HEK293T (cell line): ENCODE results near the gene FAM118A.

Source experiments
- CTCF ChIA-PET: fragments of 350-600 bp; formaldehyde crosslinking; extraction: SDS; loops from one replicate; lab custom pipeline; 2021; ENCODE audit warnings: antibody characterized with exemption, inconsistent platforms; lab: Yijun Ruan, JAX
- POLR2A ChIA-PET: fragments of 350-600 bp; formaldehyde crosslinking; extraction: SDS; loops from one replicate; lab custom pipeline; 2020; ENCODE audit warnings: antibody characterized with exemption, inconsistent platforms; lab: Yijun Ruan, JAX
- DNase-seq: peaks from one replicate; pipeline ENCODE4 v3.0.0; 2012; ENCODE audit warnings: mixed read lengths; ENCODE audit errors: extremely low spot score
- ARNT ChIP-seq: fragments of 450-650 bp; IDR thresholded peaks from 2 replicates; pipeline ENCODE4 v1.6.1; 2017; ENCODE audit warnings: mild to moderate bottlenecking
- BHLHE40 ChIP-seq: fragments of 450-650 bp; IDR thresholded peaks from 2 replicates; pipeline ENCODE4 v1.6.1; 2016; ENCODE audit warnings: mild to moderate bottlenecking, moderate library complexity, borderline replicate concordance
- CTBP1 ChIP-seq: fragments of 450-650 bp; IDR thresholded peaks from 2 replicates; pipeline ENCODE4 v1.6.1; 2016; ENCODE audit warnings: borderline replicate concordance
- ELF4 ChIP-seq: fragments of 450-650 bp; IDR thresholded peaks from 2 replicates; pipeline ENCODE4 v1.6.1; 2017; ENCODE audit warnings: antibody characterized with exemption
- FOXA1 ChIP-seq: fragments of 450-650 bp; IDR thresholded peaks from 2 replicates; pipeline ENCODE4 v1.6.1; 2016; ENCODE audit warnings: mild to moderate bottlenecking
- FOXK2 ChIP-seq: fragments of 450-650 bp; IDR thresholded peaks from 2 replicates; pipeline ENCODE4 v1.6.1; 2016; ENCODE audit warnings: mild to moderate bottlenecking
- FOXM1 ChIP-seq: fragments of 450-650 bp; IDR thresholded peaks from 2 replicates; pipeline ENCODE4 v1.6.1; 2017; ENCODE audit warnings: mild to moderate bottlenecking, borderline replicate concordance
- HDGF ChIP-seq: fragments of 450-650 bp; IDR thresholded peaks from 2 replicates; pipeline ENCODE4 v1.6.1; 2017; ENCODE audit warnings: antibody characterized with exemption, borderline replicate concordance
- L3MBTL2 ChIP-seq: fragments of 450-650 bp; conservative IDR thresholded peaks from 2 replicates; pipeline ENCODE4 v1.6.1; 2016; ENCODE audit warnings: mild to moderate bottlenecking
- LEF1 ChIP-seq: fragments of 450-650 bp; IDR thresholded peaks from 2 replicates; pipeline ENCODE4 v1.6.1; 2017; ENCODE audit warnings: mild to moderate bottlenecking, borderline replicate concordance
- NFRKB ChIP-seq: fragments of 450-650 bp; IDR thresholded peaks from 2 replicates; pipeline ENCODE4 v1.6.1; 2016; ENCODE audit warnings: mild to moderate bottlenecking, moderate library complexity
- SP1 ChIP-seq: fragments of 450-650 bp; IDR thresholded peaks from 2 replicates; pipeline ENCODE4 v1.6.1; 2017
- SUZ12 ChIP-seq: fragments of 450-650 bp; IDR thresholded peaks from 2 replicates; pipeline ENCODE4 v1.6.1; 2016; ENCODE audit warnings: mild to moderate bottlenecking
- TARDBP ChIP-seq: fragments of 450-650 bp; IDR thresholded peaks from 2 replicates; pipeline ENCODE4 v1.6.1; 2016
- ZNF384 ChIP-seq: fragments of 450-650 bp; IDR thresholded peaks from 2 replicates; pipeline ENCODE4 v1.6.1; 2016
- TF ChIP-seq, protein P1 (sequence below): fragments of 450-650 bp; IDR thresholded peaks from 2 replicates; pipeline ENCODE4 v1.6.1; 2016

The FAM118A gene

DNA sequence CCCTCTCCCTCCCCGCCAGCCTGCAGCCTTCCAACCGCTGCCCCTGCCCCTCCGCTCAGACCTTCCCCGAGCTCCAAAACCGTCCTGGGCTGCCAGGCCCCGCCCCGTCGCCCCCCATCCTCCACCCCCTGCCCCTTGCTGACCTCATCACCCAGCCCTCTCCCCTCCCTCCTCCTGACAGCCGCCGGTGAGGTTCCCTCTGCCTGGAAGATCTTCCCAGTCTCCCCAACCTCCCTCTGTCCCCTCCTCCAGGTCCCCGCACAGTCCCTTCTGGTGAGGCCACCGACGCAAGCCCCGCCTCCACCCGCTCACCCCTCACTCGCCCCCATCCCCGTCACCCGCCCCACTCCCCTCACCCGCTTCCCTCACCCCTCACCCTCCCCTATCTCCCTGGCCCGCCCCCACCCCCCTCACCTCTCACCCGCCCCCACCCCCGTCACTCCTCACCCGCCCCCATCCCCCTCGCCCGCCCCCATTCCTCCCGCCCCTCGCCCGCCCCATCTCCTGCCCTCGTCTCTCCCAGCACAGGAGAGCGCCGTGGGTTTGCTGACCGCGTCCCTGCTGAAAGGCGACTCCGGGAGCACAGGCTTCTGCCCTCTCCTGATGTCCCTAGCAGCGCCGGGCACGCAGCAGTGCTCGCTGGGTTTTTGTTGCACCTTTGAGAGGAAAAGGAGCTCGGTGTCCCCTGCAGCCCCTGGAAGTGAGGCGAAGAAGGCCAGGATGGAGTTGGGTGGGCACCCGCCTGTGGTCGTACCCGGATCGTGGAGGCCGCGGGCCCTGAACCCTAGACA is 41.4 kb upstream of the FAM118A start:
- ChIA-PET POLR2A (no interaction called here), CTCF (interaction anchor here (0.6 kb wide), 1 partner anchor 58 kb away, joined by 3 read pairs; no protein-coding TSS in a partner anchor)
- DNase-seq: peak; percentile 47
- TF ChIP-seq SP1 (no peak), FOXM1 (no peak), BHLHE40 (no peak)

DNA sequence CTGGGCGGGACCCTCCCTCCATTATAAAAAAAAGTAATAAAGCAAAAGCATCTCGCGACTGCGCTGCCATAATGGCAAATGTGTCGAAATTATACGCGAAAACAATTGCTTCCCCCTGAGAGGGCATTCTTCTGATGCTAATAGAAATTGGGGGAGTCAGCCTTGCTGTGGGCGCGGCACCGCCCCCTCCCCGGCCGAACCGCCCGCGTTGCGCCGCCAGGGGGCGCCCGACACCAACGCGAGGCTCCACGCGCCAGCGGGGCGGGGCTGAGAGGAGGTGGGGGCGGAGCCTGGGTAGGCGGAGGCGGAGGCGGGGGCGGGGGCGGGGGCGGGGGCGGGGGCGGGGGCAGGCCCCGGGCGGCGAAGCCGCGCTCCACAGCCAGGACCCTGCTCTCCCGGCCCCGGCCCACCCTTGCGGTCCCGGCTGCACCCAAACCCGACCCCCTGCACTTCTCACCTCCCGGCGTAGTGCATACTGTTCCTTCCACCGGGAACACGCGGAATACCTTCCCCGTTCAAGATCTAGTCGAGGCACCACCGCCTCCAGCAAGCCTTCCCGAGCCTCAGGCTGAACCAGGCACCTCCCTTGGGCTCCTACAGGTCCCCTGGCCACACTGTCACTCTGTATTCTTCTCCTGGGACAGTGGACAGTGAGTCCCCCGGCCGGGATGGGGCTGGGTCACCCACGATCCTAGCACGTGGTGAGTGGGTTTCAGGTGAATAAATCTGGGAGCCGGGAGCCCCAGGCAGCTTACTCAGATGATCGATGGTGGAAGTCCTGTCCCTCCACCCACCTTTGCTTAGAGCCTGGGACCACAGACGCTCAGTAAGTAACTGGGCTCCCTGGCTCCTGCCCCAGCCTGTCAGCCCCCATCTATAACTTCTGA is 40.5 kb upstream of the FAM118A start:
- peak; percentile 91 for DNase-seq
- TF ChIP-seq L3MBTL2 (peak; percentile 83), BHLHE40 (no peak)
- POLR2A ChIA-PET: no interaction called here
- CTCF ChIA-PET: no interaction called here

DNA sequence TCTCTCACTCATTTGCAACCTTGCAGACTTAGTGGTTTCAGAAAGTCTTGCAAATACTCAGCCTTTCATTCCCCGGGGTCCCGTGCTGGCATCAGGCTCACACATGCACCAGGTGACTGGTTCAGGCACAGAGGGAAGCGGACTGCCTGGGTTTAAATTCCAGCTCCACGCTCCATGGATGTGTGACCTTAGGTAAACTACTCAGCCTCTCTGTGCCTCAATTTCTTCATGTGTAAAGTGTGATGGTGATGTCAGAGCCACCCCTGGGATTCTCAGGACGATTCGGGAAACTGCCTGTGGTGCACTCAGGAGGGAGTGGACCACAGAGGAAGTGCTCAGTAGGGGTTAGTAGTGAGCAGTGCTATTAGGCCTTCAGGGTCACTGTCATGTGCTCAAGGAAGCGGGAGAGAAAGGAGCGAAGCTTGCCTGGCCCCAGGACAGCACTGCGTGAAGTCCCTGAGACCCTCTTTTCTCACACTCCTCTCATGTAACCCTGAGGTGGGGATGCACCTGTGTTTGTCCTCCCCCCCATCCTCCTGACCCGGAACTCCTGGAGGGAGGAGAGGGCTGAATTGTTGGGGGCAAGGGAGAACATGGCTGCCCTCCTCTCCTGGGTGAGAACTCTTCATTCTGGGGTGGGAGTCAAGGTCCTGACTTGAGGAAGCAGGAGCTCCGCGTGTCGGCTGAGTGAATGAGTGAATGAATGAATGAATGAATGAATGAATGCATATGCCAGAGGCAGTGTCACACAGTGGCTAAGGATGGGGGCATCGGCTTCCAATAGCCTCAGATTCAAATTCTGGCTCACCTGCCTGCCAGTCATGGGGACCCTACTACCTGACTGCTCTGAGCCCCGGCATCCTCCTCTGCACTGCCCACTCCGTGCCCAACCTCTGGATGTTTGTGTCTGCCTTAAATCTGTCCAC is 39.4 kb upstream of the FAM118A start:
- TF ChIP-seq ELF4: no peak
- no peak for TF ChIP-seq FOXA1
- no peak for TF ChIP-seq BHLHE40
- no peak for TF ChIP-seq FOXK2
- no peak for TF ChIP-seq ZNF384
- no peak for TF ChIP-seq TARDBP
- TF ChIP-seq NFRKB: no peak
- no peak for TF ChIP-seq L3MBTL2
- TF ChIP-seq ARNT: no peak
- no peak for TF ChIP-seq LEF1
- no peak for TF ChIP-seq HDGF
- TF ChIP-seq FOXM1: no peak
- TF ChIP-seq SUZ12: no peak
- POLR2A ChIA-PET: no interaction called here
- no peak for DNase-seq
- CTCF ChIA-PET: no interaction called here

DNA sequence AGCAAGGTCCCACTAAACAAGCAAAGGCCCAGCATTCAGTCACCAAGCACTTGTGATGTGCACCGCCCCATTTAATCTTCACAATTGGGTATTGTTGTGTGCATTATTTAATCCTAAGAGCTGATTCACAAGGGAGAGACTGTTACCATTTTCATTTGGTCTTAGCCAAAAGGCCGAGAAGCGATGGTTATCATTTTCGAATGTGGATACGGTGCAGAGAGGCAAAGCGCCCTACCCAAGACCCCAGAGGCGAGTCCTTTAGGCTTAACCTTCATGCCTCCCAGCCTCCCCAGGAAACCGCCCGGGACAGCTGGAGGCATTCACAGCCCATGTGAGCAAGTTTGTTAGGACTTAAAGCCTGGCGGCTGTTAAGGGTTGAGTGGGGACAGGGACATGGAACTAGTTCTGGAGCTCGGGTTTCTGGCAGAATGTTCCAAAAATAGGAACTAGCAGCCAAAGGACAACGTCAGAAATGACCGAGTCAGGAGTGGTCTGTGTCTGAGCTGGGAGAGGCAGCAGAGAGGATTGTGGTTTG is 38.0 kb upstream of the FAM118A start:
- ChIA-PET CTCF (interaction anchor here (1.2 kb wide), 1 partner anchor 282 kb away, joined by 3 read pairs; no protein-coding TSS in a partner anchor), POLR2A (no interaction called here)
- no peak for DNase-seq
- no peak for TF ChIP-seq LEF1
- no peak for TF ChIP-seq ZNF384
- TF ChIP-seq FOXK2: no peak
- TF ChIP-seq NFRKB: no peak
- TF ChIP-seq, protein P1, sequence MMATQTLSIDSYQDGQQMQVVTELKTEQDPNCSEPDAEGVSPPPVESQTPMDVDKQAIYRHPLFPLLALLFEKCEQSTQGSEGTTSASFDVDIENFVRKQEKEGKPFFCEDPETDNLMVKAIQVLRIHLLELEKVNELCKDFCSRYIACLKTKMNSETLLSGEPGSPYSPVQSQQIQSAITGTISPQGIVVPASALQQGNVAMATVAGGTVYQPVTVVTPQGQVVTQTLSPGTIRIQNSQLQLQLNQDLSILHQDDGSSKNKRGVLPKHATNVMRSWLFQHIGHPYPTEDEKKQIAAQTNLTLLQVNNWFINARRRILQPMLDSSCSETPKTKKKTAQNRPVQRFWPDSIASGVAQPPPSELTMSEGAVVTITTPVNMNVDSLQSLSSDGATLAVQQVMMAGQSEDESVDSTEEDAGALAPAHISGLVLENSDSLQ: no peak
- TF ChIP-seq CTBP1: no peak
- no peak for TF ChIP-seq L3MBTL2
- no peak for TF ChIP-seq HDGF
- no peak for TF ChIP-seq TARDBP
- TF ChIP-seq SUZ12: no peak
- TF ChIP-seq FOXA1: no peak
- no peak for TF ChIP-seq SP1
- TF ChIP-seq FOXM1: no peak
- TF ChIP-seq ELF4: no peak
- TF ChIP-seq ARNT: no peak

DNA sequence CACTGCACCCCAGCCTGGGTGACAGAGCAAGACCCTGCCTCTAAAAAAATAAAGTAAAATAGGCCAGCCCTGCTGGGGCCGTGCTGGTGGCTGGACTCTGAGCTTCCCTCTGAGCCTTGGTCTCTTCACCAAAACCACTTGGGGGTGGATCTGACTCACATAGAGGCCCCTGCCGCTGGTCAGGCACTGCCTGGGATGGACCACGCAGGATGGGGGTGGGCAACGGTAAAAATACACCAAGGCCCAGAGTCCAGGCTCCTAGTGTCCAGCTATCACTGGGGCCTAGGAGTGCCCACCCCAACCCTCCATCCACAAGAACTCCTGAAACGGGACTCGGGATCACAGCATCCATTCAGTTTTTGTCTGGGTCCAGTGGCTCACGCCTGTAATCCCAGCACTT is 37.2 kb upstream of the FAM118A start:
- no peak for DNase-seq
- POLR2A ChIA-PET: no interaction called here
- CTCF ChIA-PET: interaction anchor here (0.6 to 1.2 kb wide), 2 partner anchors 130 to 281 kb away, joined by 3 read pairs; no protein-coding TSS in a partner anchor
- TF ChIP-seq, protein P1: no peak
- TF ChIP-seq ZNF384 (no peak), L3MBTL2 (no peak), NFRKB (no peak), SUZ12 (no peak), FOXA1 (no peak)

DNA sequence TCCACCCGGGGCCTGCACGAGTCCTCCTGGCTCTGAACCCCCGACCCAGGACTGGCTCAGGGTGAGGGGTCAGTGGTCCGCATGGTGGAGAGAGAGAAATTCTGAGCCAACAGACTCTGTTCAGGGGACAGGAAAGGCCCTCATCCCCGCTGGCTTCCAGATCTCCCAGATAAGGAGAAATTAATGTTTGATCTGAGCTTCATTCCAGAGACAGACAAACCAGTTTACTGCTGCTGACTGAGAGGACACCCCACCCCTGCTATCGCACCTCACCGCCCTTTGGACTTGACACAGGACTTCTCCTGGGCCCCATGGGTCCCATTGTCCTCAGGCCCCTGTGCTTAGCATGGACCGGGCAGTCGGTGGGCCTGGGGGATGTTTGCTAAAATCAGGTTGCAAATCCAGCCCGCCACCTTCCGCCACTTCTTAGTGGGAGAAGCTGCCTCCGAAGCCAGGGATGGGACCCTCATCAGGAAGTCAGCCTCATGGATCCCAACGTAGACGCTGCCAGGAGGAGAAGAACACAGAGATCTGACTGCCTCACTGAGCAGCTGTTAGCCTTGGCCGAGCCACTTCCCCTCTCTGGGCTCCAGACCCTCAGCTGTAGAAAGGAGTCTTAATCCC is 36.2 kb upstream of the FAM118A start:
- CTCF ChIA-PET: no interaction called here
- POLR2A ChIA-PET: no interaction called here
- TF ChIP-seq SUZ12 (no peak), LEF1 (no peak), ELF4 (no peak), L3MBTL2 (no peak), ARNT (no peak)
- no peak for DNase-seq
